HepG2 (cell line): ENCODE measurements around the gene PLD4. TPM values are rescaled to one million over a fixed set of nuclear protein-coding genes. Genes with fewer than 3 reads are reported as not detected.
"Not testable (repeated sequence)": the region's sequence is repeated elsewhere in the genome, so short reads cannot be mapped to it uniquely, and the experiment has no call there.

Source experiments
- ATAC-seq: fragments of 200-7000 bp; cut with Tn5 transposase; 3 replicates; pipeline ENCODE4 v1.9.1; 2020; ENCODE audit warnings: mild to moderate bottlenecking, moderate library complexity
- BruUV-seq: library from RNA; stranded (reverse); fragments of 400-500 nt; replicated peaks from 2 replicates; lab custom pipeline; 2021; lab: Mats Ljungman, UMichigan
- CTCF ChIA-PET: fragments of 300-600 bp; formaldehyde crosslinking; extraction: SDS; loops from one replicate; lab custom pipeline; 2021; ENCODE audit warnings: low total read pairs, inconsistent platforms, low intra/inter-chr PET ratio; lab: Yijun Ruan, JAX
- POLR2A ChIA-PET: fragments of 350-600 bp; sonication (Branson Sonifier 250); formaldehyde crosslinking; loops from one replicate; lab custom pipeline; 2020; ENCODE audit warnings: antibody characterized with exemption, inconsistent platforms; lab: Yijun Ruan, JAX
- DNase-seq: peaks from one replicate; pipeline ENCODE4 v3.0.0-alpha.2; 2015; ENCODE audit warnings: low spot score
- FAIRE-seq: peaks from 3 replicates; lab custom pipeline; 2011; peaks lifted over from hg19 to GRCh38; lab: Jason Lieb, UNC
- H2AFZ ChIP-seq: one replicate; pipeline ENCODE4 v1.6.1; 2011; ENCODE audit warnings: low read length, inconsistent platforms
- H3K27ac ChIP-seq: fragments of 300-600 bp; 3 replicates; pipeline ENCODE4 v1.8.0; 2011; ENCODE audit warnings: mixed run types, mild to moderate bottlenecking, mixed read lengths, low read length, inconsistent platforms; ENCODE audit not compliant: insufficient read depth; ENCODE audit errors: extremely low read length
- H3K27me3 ChIP-seq, 2 experiments: fragments of 200-600 bp in 1 of 2; 2 replicates in 1 of 2; 3 replicates in 1 of 2; pipeline versions ENCODE4 v1.6.0 to v1.8.0; 2011; ENCODE audit warnings: low read length in 2 of 2, mild to moderate bottlenecking in 2 of 2, moderate library complexity in 2 of 2, inconsistent platforms in 1 of 2; ENCODE audit not compliant: insufficient read depth in 2 of 2, control insufficient read depth in 1 of 2
- H3K36me3 ChIP-seq, 2 experiments: fragments of 200-600 bp in 1 of 2; replicated peaks in 1 of 2; 2 replicates in 1 of 2; 3 replicates in 1 of 2; pipeline versions ENCODE4 v1.5.1 to v1.8.0; 2011; ENCODE audit warnings: low read length in 2 of 2, inconsistent platforms in 1 of 2; ENCODE audit not compliant: insufficient read depth in 2 of 2, control insufficient read depth in 1 of 2
- H3K4me1 ChIP-seq: 2 replicates; pipeline ENCODE4 v1.5.1; 2012; ENCODE audit warnings: low read length, inconsistent platforms; ENCODE audit not compliant: insufficient read depth
- H3K4me2 ChIP-seq: 2 replicates; pipeline ENCODE4 v1.6.0; 2011; ENCODE audit warnings: low read depth, low read length, inconsistent platforms
- H3K4me3 ChIP-seq, 3 experiments: fragments of 200-600 bp in 1 of 3; sonication (generic), shearing (Covaris generic) in 1 of 3; replicated peaks in 1 of 3; 2 replicates each; pipeline ENCODE4 v1.5.1; 2011 to 2016; ENCODE audit warnings: low read length in 3 of 3, inconsistent platforms in 2 of 3, low read depth in 2 of 3, mild to moderate bottlenecking in 2 of 3, control low read depth in 1 of 3, mixed read lengths in 1 of 3; ENCODE audit not compliant: insufficient read depth in 1 of 3
- H3K79me2 ChIP-seq: one replicate; pipeline ENCODE4 v1.6.1; 2011; ENCODE audit warnings: low read length, inconsistent platforms; ENCODE audit not compliant: insufficient read depth
- H3K9ac ChIP-seq: 2 replicates; pipeline ENCODE4 v1.6.0; 2011; ENCODE audit warnings: mild to moderate bottlenecking, low read depth, low read length, inconsistent platforms; ENCODE audit not compliant: insufficient read depth
- H3K9me3 ChIP-seq: 2 replicates; pipeline ENCODE4 v1.5.1; 2012; ENCODE audit warnings: mild to moderate bottlenecking, low read length
- H4K20me1 ChIP-seq: 2 replicates; pipeline ENCODE4 v1.6.0; 2011; ENCODE audit warnings: inconsistent platforms, mild to moderate bottlenecking, low read length, moderate library complexity; ENCODE audit not compliant: insufficient read depth
- KAT2B ChIP-seq: fragments of 150-350 bp; IDR thresholded peaks from 2 replicates; pipeline ENCODE4 v1.6.1; 2014; ENCODE audit warnings: low read depth, low read length, borderline replicate concordance
- MYNN ChIP-seq: sonication (generic); formaldehyde crosslinking; IDR thresholded peaks from 2 replicates; pipeline ENCODE4 v1.4.0; 2020; ENCODE audit warnings: mild to moderate bottlenecking, low read depth, missing genetic modification reagents
- SKI ChIP-seq: fragments of 450-650 bp; IDR thresholded peaks from one replicate; pipeline ENCODE4 v1.6.1; 2018; ENCODE audit warnings: mild to moderate bottlenecking; ENCODE audit not compliant: partially characterized antibody
- TCF12 ChIP-seq, 2 experiments: fragments of 450-650 bp in 1 of 2; sonication (generic) in 1 of 2; formaldehyde crosslinking in 1 of 2; IDR thresholded peaks; 2 replicates each; pipeline versions ENCODE4 v1.6.1 to v1.8.0; 2017 to 2022; ENCODE audit warnings: antibody characterized with exemption in 1 of 2, mild to moderate bottlenecking in 1 of 2, missing genetic modification reagents in 1 of 2, moderate library complexity in 1 of 2
- ZBTB3 ChIP-seq: sonication (generic); formaldehyde crosslinking; IDR thresholded peaks from 2 replicates; pipeline ENCODE4 v1.4.0; 2020; ENCODE audit warnings: low read depth, mild to moderate bottlenecking, moderate library complexity, missing genetic modification reagents, borderline replicate concordance
- ZFY ChIP-seq: sonication (generic); formaldehyde crosslinking; IDR thresholded peaks from 2 replicates; pipeline ENCODE4 v1.4.0; 2020; ENCODE audit warnings: missing genetic modification reagents
- ZKSCAN5 ChIP-seq: sonication (generic); formaldehyde crosslinking; IDR thresholded peaks from 2 replicates; pipeline ENCODE4 v1.5.1; 2020; ENCODE audit warnings: mild to moderate bottlenecking, missing genetic modification reagents
- ZSCAN20 ChIP-seq: sonication (generic); formaldehyde crosslinking; IDR thresholded peaks from 2 replicates; pipeline ENCODE4 v1.4.0; 2020; ENCODE audit warnings: missing genetic modification reagents, mild to moderate bottlenecking, borderline replicate concordance
- WGBS: methylation state at CpG from one replicate; pipeline ENCODE4 v1.1.6; 2017; ENCODE audit warnings: low lambda C conversion rate; 5-methylcytosine and 5-hydroxymethylcytosine counted together
- in situ Hi-C: cut with HindIII; loops from 2 replicates; pipeline ENCODE4 v1.10.0; 2017; ENCODE audit warnings: low pct_unique_long_range_greater_than_20kb; ENCODE audit not compliant: extremely low pct_ligation_motif_present
- intact Hi-C: fragments of 100-400 bp; cut with micrococcal nuclease; formaldehyde crosslinking; loops from one replicate; pipeline ENCODE4 v1.10.0; 2022; ENCODE audit not compliant: unreplicated experiment
- polyA plus RNA-seq, 8 experiments: library from polyadenylated mRNA; depleted of rRNA in 3 of 8; stranded (reverse) in 7 of 8; unstranded in 1 of 8; fragments of >200 nt; fragmentation: Illumina TruSeq in 4 of 8; extraction: Trizol in 4 of 8; gene quantifications; 2 replicates each; pipeline versions ENCODE4 v1.2.1 to v1.2.3, GENCODE V29; 2011 to 2016; ENCODE audit warnings: low read depth in 4 of 8, missing spikeins in 1 of 8, mixed read lengths in 1 of 8; ENCODE audit not compliant: insufficient read depth in 1 of 8
- total RNA-seq, 5 experiments: library from RNA; depleted of rRNA; stranded (reverse); fragments of >200 nt; fragmentation: Illumina TruSeq; extraction: Trizol; gene quantifications; 2 replicates each; pipeline ENCODE4 v1.2.3, GENCODE V29; 2016; ENCODE audit warnings: low read depth in 1 of 5
- TF ChIP-seq, protein P1 (sequence below): sonication (generic); formaldehyde crosslinking; IDR thresholded peaks from 2 replicates; pipeline ENCODE4 v1.8.1; 2022; ENCODE audit warnings: low read depth, mild to moderate bottlenecking, missing genetic modification reagents

Gene PLD4
- total and polyA plus RNA-seq, 2 of the 13 experiments (the other 11 are each of a cell fraction or from before 2014, with no cell fraction given): not detected

DNA sequence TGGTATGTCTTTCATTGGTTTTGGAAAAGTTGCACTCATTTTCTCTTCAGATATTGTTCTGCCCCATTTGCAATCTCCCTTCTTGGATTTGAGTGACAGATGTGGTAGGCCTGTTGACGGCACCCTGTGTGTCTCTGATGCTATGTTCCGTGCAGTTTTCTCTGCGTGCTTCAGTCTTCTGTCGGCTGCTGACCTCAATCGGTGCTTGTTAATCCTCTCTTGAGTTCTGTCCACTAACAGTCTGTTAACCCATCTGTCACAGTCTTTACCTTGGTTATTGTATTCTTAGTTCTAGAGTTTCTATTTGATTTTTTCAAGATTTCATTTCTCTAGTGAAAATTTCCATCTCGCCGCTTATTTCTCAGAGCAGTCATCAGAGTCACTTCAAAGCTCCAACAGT, 20.7 kb upstream of the PLD4 start:
- in situ Hi-C loops (no loop called here), intact Hi-C loops (no loop called here)
- no TSS peak for BruUV-seq
- H2AFZ ChIP-seq: no peak overlapping the region
- no peak for FAIRE-seq
- CTCF ChIA-PET: no interaction called here
- H3K27ac ChIP-seq: no peak overlapping the region
- H3K4me1 ChIP-seq: no peaks in the 10 kb centered on the region
- no peak for TF ChIP-seq MYNN (CRISPR knock-in tag)
- no peak for TF ChIP-seq ZFY
- no peak for TF ChIP-seq ZBTB3 (CRISPR knock-in tag)
- TF ChIP-seq, protein P1, sequence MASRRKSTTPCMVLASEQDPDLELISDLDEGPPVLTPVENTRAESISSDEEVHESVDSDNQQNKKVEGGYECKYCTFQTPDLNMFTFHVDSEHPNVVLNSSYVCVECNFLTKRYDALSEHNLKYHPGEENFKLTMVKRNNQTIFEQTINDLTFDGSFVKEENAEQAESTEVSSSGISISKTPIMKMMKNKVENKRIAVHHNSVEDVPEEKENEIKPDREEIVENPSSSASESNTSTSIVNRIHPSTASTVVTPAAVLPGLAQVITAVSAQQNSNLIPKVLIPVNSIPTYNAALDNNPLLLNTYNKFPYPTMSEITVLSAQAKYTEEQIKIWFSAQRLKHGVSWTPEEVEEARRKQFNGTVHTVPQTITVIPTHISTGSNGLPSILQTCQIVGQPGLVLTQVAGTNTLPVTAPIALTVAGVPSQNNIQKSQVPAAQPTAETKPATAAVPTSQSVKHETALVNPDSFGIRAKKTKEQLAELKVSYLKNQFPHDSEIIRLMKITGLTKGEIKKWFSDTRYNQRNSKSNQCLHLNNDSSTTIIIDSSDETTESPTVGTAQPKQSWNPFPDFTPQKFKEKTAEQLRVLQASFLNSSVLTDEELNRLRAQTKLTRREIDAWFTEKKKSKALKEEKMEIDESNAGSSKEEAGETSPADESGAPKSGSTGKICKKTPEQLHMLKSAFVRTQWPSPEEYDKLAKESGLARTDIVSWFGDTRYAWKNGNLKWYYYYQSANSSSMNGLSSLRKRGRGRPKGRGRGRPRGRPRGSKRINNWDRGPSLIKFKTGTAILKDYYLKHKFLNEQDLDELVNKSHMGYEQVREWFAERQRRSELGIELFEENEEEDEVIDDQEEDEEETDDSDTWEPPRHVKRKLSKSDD: no peak
- no peak for TF ChIP-seq ZSCAN20 (CRISPR knock-in tag)
- TF ChIP-seq SKI: no peak
- no peak for TF ChIP-seq KAT2B
- no peak for TF ChIP-seq TCF12 (IDR thresholded peaks at IDR 0.05)
- TF ChIP-seq TCF12 (CRISPR knock-in tag; IDR thresholded peaks at IDR 0.05): no peak
- TF ChIP-seq ZKSCAN5 (CRISPR knock-in tag): no peak
- no peak overlapping the region for H3K4me2 ChIP-seq
- peaks cover 1 to 43% of the 10 kb centered on the region in 2 experiments; a peak in 4 of 5 replicates for H3K27me3 ChIP-seq
- no peaks in the 10 kb centered on the region for H3K36me3 ChIP-seq
- no peaks in the 10 kb centered on the region for H3K79me2 ChIP-seq
- no peaks in the 10 kb centered on the region for H3K9me3 ChIP-seq
- H3K4me3 ChIP-seq: no peak overlapping the region
- whole genome bisulfite sequencing: 32% methylated on average over 7 of the region's 7 CpGs
- no peak for ATAC-seq
- DNase-seq: no peak
- no peaks in the 10 kb centered on the region for H4K20me1 ChIP-seq
- POLR2A ChIA-PET: no interaction called here
- no peak overlapping the region for H3K9ac ChIP-seq

DNA sequence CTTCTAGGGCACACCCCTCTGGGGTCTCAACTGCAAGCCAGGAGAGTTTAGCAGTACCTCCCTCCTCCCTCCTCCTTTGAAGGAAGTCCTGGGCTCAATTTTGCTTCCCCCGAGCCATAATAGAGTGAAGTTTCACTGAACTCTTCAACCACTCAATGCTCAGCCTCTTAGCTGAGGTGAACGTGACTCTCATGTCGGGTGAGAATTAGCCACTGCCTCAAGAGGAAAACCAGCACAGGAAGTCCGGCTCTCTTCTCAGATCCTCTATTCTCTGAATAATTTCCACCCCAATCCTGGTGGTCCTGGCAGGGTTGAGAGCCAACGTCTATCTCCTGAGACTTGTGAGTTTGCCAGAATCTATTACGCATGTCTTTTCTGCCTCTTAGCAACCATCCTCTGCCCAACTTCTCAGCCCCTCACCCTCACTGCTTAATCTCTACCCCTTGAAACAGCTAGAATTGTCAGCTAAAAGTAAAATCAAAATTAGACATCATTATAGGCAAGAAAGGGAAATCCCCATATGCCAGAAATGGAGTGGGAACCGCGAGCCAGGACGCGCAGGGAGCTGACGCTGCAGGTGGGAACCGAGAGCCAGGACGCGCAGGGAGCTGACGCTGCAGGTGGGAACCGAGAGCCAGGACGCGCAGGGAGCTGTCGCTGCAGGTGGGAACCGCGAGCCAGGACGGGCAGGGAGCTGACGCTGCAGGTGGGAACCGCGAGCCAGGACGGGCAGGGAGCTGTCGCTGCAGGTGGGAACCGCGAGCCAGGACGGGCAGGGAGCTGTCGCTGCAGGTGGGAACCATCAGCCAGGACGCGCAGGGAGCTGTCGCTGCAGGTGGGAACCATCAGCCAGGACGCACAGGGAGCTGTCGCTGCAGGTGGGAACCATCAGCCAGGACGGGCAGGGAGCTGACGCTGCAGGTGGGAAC, 19.8 kb upstream of the PLD4 start:
- ATAC-seq, H2AFZ ChIP-seq, intact Hi-C loops, H3K27ac ChIP-seq, H3K9ac ChIP-seq, CTCF ChIA-PET, H3K4me1 ChIP-seq, POLR2A ChIA-PET, FAIRE-seq, in situ Hi-C loops, H3K4me3 ChIP-seq, H3K79me2 ChIP-seq, H3K4me2 ChIP-seq, BruUV-seq, DNase-seq, H4K20me1 ChIP-seq, H3K36me3 ChIP-seq, H3K9me3 ChIP-seq: not testable (repeated sequence)
- 61% methylated on average over 35 of the region's 38 CpGs for WGBS
- H3K27me3 ChIP-seq: peaks cover 1 to 38% of the 10 kb centered on the region in 2 experiments; a peak in 4 of 5 replicates
